ENCODE results near the gene RNF144A. TPM values are rescaled to one million over a fixed set of nuclear protein-coding genes. Genes with fewer than 3 reads are reported as not detected.

RNF144A gene
- total and polyA plus RNA-seq, 2 donors (not counting 1 experiment from before 2014, with no cell fraction given): 1.2 to 1.6 TPM

- no peak overlapping the region for H3K27ac Mint-ChIP-seq
- DNase-seq (no peak), ATAC-seq (ENCODE audit: low read depth) (no peak)
- no peaks in the 10 kb centered on the region for H3K79me2 ChIP-seq (ENCODE audit: control insufficient read depth, insufficient read depth, low read length)
- no peak overlapping the region for H3K27ac ChIP-seq (ENCODE audit: low read length in 2 of 2)
- H3K27me3 ChIP-seq (replicated peaks in 1 of 4; ENCODE audit: control extremely low read depth in 1 of 4, control insufficient read depth in 3 of 4, insufficient read depth in 4 of 4, low read length in 3 of 4): no peaks in the 10 kb centered on the region
- H3K4me1 ChIP-seq (ENCODE audit: control insufficient read depth in 2 of 2, insufficient read depth in 2 of 2, low read length in 2 of 2): no peaks in the 10 kb centered on the region
- no peaks in the 10 kb centered on the region for H3K9me3 Mint-ChIP-seq (ENCODE audit: insufficient read depth)
- no peaks in the 10 kb centered on the region for H3K36me3 ChIP-seq (replicated peaks in 1 of 2; ENCODE audit: control extremely low read depth in 1 of 2, control insufficient read depth in 1 of 2, extremely low read depth in 1 of 2, insufficient read depth in 2 of 2, low read length in 1 of 2)
- H3K4me3 Mint-ChIP-seq: no peak overlapping the region
- H2AFZ ChIP-seq (ENCODE audit: insufficient read depth, low read depth, low read length, poor library complexity, severe bottlenecking): no peak overlapping the region
- CTCF ChIA-PET: no interaction called here
- POLR2A ChIA-PET: no interaction called here
- intact Hi-C loops (cut with micrococcal nuclease): no loop called here
- no peaks in the 10 kb centered on the region for H4K20me1 ChIP-seq (ENCODE audit: control insufficient read depth, insufficient read depth, low read length, poor library complexity, severe bottlenecking)
- no peak overlapping the region for H3K4me3 ChIP-seq (ENCODE audit: control extremely low read depth in 1 of 5, extremely low read depth in 1 of 5, insufficient read depth in 1 of 5, low read depth in 2 of 5, low read length in 4 of 5)
- H3K9me3 ChIP-seq (ENCODE audit: control extremely low read depth in 1 of 3, control insufficient read depth in 2 of 3, insufficient read depth in 1 of 3, low read length in 2 of 3): peaks cover 0 to 2% (median 0%) of the 10 kb centered on the region in 3 donors
- no peak overlapping the region for H3K9ac ChIP-seq (ENCODE audit: low read length)
- H3K4me1 Mint-ChIP-seq: no peaks in the 10 kb centered on the region
- H3K4me2 ChIP-seq (replicated peaks; ENCODE audit: low read depth, low read length, poor library complexity, severe bottlenecking): no peak overlapping the region
- TF ChIP-seq EZH2 (IDR thresholded peaks at IDR 0.05; ENCODE audit: borderline replicate concordance, insufficient read depth, low read depth, low read length, poor library complexity, severe bottlenecking): no peak
- TF ChIP-seq, protein P1, sequence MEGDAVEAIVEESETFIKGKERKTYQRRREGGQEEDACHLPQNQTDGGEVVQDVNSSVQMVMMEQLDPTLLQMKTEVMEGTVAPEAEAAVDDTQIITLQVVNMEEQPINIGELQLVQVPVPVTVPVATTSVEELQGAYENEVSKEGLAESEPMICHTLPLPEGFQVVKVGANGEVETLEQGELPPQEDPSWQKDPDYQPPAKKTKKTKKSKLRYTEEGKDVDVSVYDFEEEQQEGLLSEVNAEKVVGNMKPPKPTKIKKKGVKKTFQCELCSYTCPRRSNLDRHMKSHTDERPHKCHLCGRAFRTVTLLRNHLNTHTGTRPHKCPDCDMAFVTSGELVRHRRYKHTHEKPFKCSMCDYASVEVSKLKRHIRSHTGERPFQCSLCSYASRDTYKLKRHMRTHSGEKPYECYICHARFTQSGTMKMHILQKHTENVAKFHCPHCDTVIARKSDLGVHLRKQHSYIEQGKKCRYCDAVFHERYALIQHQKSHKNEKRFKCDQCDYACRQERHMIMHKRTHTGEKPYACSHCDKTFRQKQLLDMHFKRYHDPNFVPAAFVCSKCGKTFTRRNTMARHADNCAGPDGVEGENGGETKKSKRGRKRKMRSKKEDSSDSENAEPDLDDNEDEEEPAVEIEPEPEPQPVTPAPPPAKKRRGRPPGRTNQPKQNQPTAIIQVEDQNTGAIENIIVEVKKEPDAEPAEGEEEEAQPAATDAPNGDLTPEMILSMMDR (IDR thresholded peaks at IDR 0.05): no peak
- 84% methylated on average over 9 of the region's 10 CpGs for WGBS (ENCODE audit: insufficient coverage)
- peaks cover 4% of the 10 kb centered on the region for H3K27me3 Mint-ChIP-seq
Observed at GRCh38 chr2:7077660-7078267, 160.6 kb downstream of the RNF144A start.
